Mesenchymal stem cell (in vitro differentiated cells and primary cell): ENCODE data around the gene ANKRD40CL. TPM values are rescaled to one million over a fixed set of nuclear protein-coding genes. Genes with fewer than 3 reads are reported as not detected.

ENCODE experiments used
- DNase-seq: peaks from one replicate; pipeline ENCODE4 v3.0.0-alpha.2; 2013
- H2AFZ ChIP-seq: one replicate; pipeline ENCODE4 v1.6.1; 2013; ENCODE audit warnings: low read depth, mild to moderate bottlenecking, control low read depth, inconsistent platforms, low read length, moderate library complexity
- H2AK5ac ChIP-seq: 2 replicates; pipeline ENCODE4 v1.6.1; 2013; ENCODE audit warnings: low read length, moderate library complexity, mild to moderate bottlenecking, inconsistent platforms; ENCODE audit not compliant: severe bottlenecking
- H2BK120ac ChIP-seq: one replicate; pipeline ENCODE4 v1.6.1; 2013; ENCODE audit warnings: low read depth, mild to moderate bottlenecking, inconsistent platforms, low read length, moderate library complexity
- H2BK12ac ChIP-seq, 2 experiments: one replicate each; pipeline ENCODE4 v1.6.1; 2013; ENCODE audit warnings: inconsistent platforms in 2 of 2, low read length in 2 of 2, mild to moderate bottlenecking in 2 of 2, moderate library complexity in 2 of 2, control low read depth in 1 of 2
- H2BK15ac ChIP-seq: one replicate; pipeline ENCODE4 v1.6.1; 2013; ENCODE audit warnings: mild to moderate bottlenecking, low read depth, inconsistent platforms; ENCODE audit not compliant: poor library complexity, severe bottlenecking
- H2BK5ac ChIP-seq: 2 replicates; pipeline ENCODE4 v1.6.1; 2013; ENCODE audit warnings: low read depth, mild to moderate bottlenecking, low read length, control low read depth, inconsistent platforms; ENCODE audit not compliant: poor library complexity, severe bottlenecking
- H3K14ac ChIP-seq, 2 experiments: one replicate each; pipeline ENCODE4 v1.6.1; 2013; ENCODE audit warnings: inconsistent platforms in 2 of 2, low read length in 2 of 2, control low read depth in 1 of 2, mild to moderate bottlenecking in 1 of 2, moderate library complexity in 1 of 2
- H3K18ac ChIP-seq, 2 experiments: one replicate each; pipeline ENCODE4 v1.6.1; 2013; ENCODE audit warnings: inconsistent platforms in 2 of 2, low read length in 2 of 2, control low read depth in 1 of 2, low read depth in 1 of 2, mild to moderate bottlenecking in 1 of 2
- H3K23ac ChIP-seq, 2 experiments: one replicate each; pipeline ENCODE4 v1.6.1; 2013; ENCODE audit warnings: inconsistent platforms in 2 of 2, low read length in 2 of 2, mild to moderate bottlenecking in 2 of 2, moderate library complexity in 2 of 2, control low read depth in 1 of 2
- H3K27ac ChIP-seq: 2 replicates; pipeline ENCODE4 v1.5.1; 2013; ENCODE audit warnings: mild to moderate bottlenecking, moderate library complexity, low read length, control low read depth, inconsistent platforms; ENCODE audit not compliant: poor library complexity, severe bottlenecking
- H3K27me3 ChIP-seq, 2 experiments: 2 replicates each; pipeline versions ENCODE4 v1.6.1 to v1.7.0; 2013; ENCODE audit warnings: low read length in 2 of 2, mild to moderate bottlenecking in 2 of 2, moderate library complexity in 2 of 2, control low read depth in 1 of 2, inconsistent platforms in 1 of 2; ENCODE audit not compliant: control insufficient read depth in 1 of 2, insufficient read depth in 1 of 2
- H3K36me3 ChIP-seq, 2 experiments: 2 replicates each; pipeline versions ENCODE4 v1.6.1 to v1.7.0; 2013; ENCODE audit warnings: low read length in 2 of 2, control low read depth in 1 of 2, inconsistent platforms in 1 of 2, low read depth in 1 of 2, mild to moderate bottlenecking in 1 of 2; ENCODE audit not compliant: insufficient read depth in 2 of 2, control insufficient read depth in 1 of 2
- H3K4ac ChIP-seq, 2 experiments: one replicate each; pipeline ENCODE4 v1.6.1; 2013; ENCODE audit warnings: inconsistent platforms in 2 of 2, low read length in 2 of 2, mild to moderate bottlenecking in 2 of 2, moderate library complexity in 2 of 2, control low read depth in 1 of 2, low read depth in 1 of 2
- H3K4me1 ChIP-seq: 2 replicates; pipeline ENCODE4 v1.6.1; 2013; ENCODE audit warnings: low read depth, low read length, control low read depth; ENCODE audit not compliant: control insufficient read depth, insufficient read depth
- H3K4me2 ChIP-seq: 2 replicates; pipeline ENCODE4 v1.6.1; 2013; ENCODE audit warnings: low read length, mild to moderate bottlenecking, inconsistent platforms; ENCODE audit not compliant: poor library complexity, severe bottlenecking
- H3K4me3 ChIP-seq, 2 experiments: 2 replicates each; pipeline versions ENCODE4 v1.5.1 to v1.7.0; 2013; ENCODE audit warnings: low read length in 2 of 2, mild to moderate bottlenecking in 2 of 2, control low read depth in 1 of 2, low read depth in 1 of 2; ENCODE audit not compliant: insufficient read depth in 1 of 2
- H3K79me1 ChIP-seq: replicated peaks from 2 replicates; pipeline ENCODE4 v1.6.1; 2013; ENCODE audit warnings: mild to moderate bottlenecking, control low read depth, low read length, inconsistent platforms; ENCODE audit not compliant: poor library complexity, severe bottlenecking
- H3K9ac ChIP-seq: 2 replicates; pipeline ENCODE4 v1.7.0; 2013; ENCODE audit warnings: mild to moderate bottlenecking, low read length, moderate library complexity
- H3K9me3 ChIP-seq: 2 replicates; pipeline ENCODE4 v1.7.0; 2013; ENCODE audit warnings: mild to moderate bottlenecking, low read length; ENCODE audit not compliant: control insufficient read depth
- H4K8ac ChIP-seq: one replicate; pipeline ENCODE4 v1.6.1; 2013; ENCODE audit warnings: inconsistent platforms, mild to moderate bottlenecking, low read length, moderate library complexity
- H4K91ac ChIP-seq: one replicate; pipeline ENCODE4 v1.6.1; 2013; ENCODE audit warnings: mild to moderate bottlenecking, low read length, inconsistent platforms
- WGBS: methylation state at CpG from one replicate; pipeline ENCODE4 v1.1.7; 2013; ENCODE audit warnings: mixed read lengths; 5-methylcytosine and 5-hydroxymethylcytosine counted together
- polyA plus RNA-seq, 2 experiments: library from polyadenylated mRNA; stranded (reverse); fragments of 200-250 nt; gene quantifications; one replicate each; pipeline ENCODE4 v1.2.3, GENCODE V29; 2013

ANKRD40CL gene, protein sequence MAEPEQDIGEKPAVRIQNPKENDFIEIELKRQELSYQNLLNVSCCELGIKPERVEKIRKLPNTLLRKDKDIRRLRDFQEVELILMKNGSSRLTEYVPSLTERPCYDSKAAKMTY
- polyA plus RNA-seq (2013, experiment 1 of 2): not detected
- polyA plus RNA-seq (2013, experiment 2 of 2): not detected

DNA sequence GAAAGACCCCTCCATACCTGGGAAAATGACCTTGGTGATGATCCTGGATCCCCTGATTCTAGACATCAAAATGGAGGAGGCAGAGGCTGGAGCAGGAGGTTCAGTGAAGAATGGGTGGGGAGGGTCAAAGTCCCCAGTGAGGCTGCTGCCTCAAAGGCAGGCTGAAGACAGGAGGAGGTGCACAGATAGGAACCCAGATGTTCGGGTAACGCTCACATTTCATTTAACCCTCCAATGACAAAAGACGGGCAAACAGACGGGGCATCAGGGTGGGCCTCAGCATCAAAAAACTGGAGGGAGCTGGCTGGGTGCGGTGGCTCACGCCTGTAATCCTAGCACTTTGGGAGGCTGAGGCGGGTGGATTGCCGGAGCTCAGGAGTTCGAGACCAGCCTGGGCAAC is at the start of gene ANKRD40CL:
Gene ANKRD40CL (minus strand): TSS at position 73 of the 400 bp plus-strand sequence. CDS start 605 bp downstream, outside the sequence.
- H2AK5ac ChIP-seq: no peak within 1 kb of the TSS
- no peak within 1 kb of the TSS for H4K91ac ChIP-seq
- no peak for DNase-seq
- WGBS: 89% methylated on average over 8 of the region's 9 CpGs
- no peak within 1 kb of the TSS for H3K23ac ChIP-seq
- H3K4me2 ChIP-seq: no peak within 1 kb of the TSS
- H3K14ac ChIP-seq: no peak within 1 kb of the TSS
- H3K27ac ChIP-seq: no peak within 1 kb of the TSS
- no peak within 1 kb of the TSS for H2BK5ac ChIP-seq
- H3K4me3 ChIP-seq: no peak within 1 kb of the TSS
- peaks cover 0 to 3% of the 10 kb centered on the region in 2 experiments for H3K27me3 ChIP-seq
- H3K9me3 ChIP-seq: no peaks in the 10 kb centered on the region
- H2BK120ac ChIP-seq: no peak within 1 kb of the TSS
- H2BK12ac ChIP-seq: no peak within 1 kb of the TSS
- H3K36me3 ChIP-seq: no peaks in the 10 kb centered on the region
- H3K9ac ChIP-seq: no peak within 1 kb of the TSS
- H3K4ac ChIP-seq: no peak within 1 kb of the TSS
- H3K79me1 ChIP-seq: no peaks in the 10 kb centered on the region
- no peak within 1 kb of the TSS for H4K8ac ChIP-seq
- no peak within 1 kb of the TSS for H3K18ac ChIP-seq
- H2AFZ ChIP-seq: no peak within 1 kb of the TSS
- no peaks in the 10 kb centered on the region for H3K4me1 ChIP-seq
- no peak within 1 kb of the TSS for H2BK15ac ChIP-seq

DNA sequence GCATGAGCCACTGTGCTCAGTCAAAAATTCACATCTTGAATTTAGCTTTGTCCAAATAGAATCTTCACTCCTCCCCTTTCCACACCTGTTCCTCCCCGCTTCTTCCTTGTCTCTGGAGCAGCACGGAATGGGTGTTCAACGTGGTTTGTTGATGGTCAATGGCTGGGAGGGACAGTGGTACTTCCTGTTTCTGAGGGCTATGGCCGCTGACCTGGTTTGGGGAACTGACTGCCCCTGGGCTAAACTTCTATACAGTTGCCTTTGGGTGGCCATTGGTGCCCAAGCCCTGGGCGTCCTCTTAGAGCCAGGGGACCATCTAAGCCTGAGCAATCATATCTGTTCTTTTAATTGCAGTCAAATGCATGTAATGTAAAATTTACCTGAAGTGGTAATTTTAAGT is 49.0 kb upstream of the ANKRD40CL start:
- H3K4me2 ChIP-seq: no peak overlapping the region
- H3K23ac ChIP-seq: no peak overlapping the region
- no peak overlapping the region for H3K4ac ChIP-seq
- H2BK120ac ChIP-seq: no peak overlapping the region
- peaks cover 10% of the 10 kb centered on the region for H3K4me1 ChIP-seq
- H3K79me1 ChIP-seq: no peaks in the 10 kb centered on the region
- H4K8ac ChIP-seq: no peak overlapping the region
- no peak for DNase-seq
- H2AK5ac ChIP-seq: no peak overlapping the region
- no peak overlapping the region for H2BK15ac ChIP-seq
- H3K27me3 ChIP-seq: peaks cover 15 to 60% of the 10 kb centered on the region in 2 experiments
- 90% methylated on average over 5 of the region's 5 CpGs for WGBS
- no peaks in the 10 kb centered on the region for H3K36me3 ChIP-seq
- no peak overlapping the region for H3K18ac ChIP-seq
- H3K14ac ChIP-seq: no peak overlapping the region
- H3K27ac ChIP-seq: no peak overlapping the region
- no peak overlapping the region for H3K9ac ChIP-seq
- no peak overlapping the region for H2BK12ac ChIP-seq
- no peaks in the 10 kb centered on the region for H3K9me3 ChIP-seq
- no peak overlapping the region for H2BK5ac ChIP-seq
- H3K4me3 ChIP-seq: no peak overlapping the region
- H4K91ac ChIP-seq: no peak overlapping the region
- no peak overlapping the region for H2AFZ ChIP-seq

DNA sequence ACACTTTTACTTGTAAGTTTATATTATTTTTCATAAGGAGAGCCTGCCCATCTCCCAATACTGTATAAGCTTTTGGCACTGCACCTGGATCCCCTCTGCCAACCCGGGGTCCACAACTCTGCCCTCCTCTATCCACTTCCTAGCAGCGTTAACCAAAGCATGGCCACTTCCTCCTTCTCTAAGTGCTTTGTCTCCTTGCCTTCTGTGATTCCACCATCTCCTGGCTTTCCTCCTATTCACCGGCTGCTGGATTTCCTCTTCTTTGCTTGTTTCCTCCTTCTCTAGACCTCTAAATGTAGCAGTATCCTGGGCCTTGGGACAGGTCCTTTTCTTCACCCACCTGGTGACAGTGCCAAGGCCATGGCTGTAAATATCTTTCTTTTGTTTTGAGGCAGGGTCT is 48.1 kb upstream of the ANKRD40CL start:
- 92% methylated on average over 3 of the region's 3 CpGs for WGBS
- H4K91ac ChIP-seq: no peak overlapping the region

DNA sequence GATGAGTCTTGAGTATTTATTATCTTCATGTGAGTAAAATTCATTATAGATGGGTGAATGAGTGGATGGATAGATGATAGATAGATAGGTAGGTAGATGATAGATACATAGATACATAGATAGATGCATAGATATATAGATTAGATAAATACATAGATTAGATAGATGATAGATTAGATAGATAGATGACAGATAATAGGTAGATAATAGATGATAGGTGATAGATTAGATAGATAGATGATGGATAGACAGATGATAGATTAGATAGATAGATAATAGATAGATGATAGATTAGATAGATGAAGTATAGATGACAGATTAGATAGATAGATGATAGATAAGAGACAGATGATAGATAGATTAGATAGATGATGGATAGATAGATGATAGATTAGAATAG is 46.3 kb upstream of the ANKRD40CL start:
- Histone ChIP-seq H2BK120ac (no peak overlapping the region), H3K79me1 (no peaks in the 10 kb centered on the region), H3K9ac (no peak overlapping the region), H3K23ac (no peak overlapping the region), H2BK12ac (no peak overlapping the region), H3K14ac (no peak overlapping the region), H3K27ac (no peak overlapping the region), H3K4me2 (no peak overlapping the region), H3K27me3 (peaks cover 19 to 61% of the 10 kb centered on the region in 2 experiments), H3K36me3 (no peaks in the 10 kb centered on the region), H3K4me3 (no peak overlapping the region), H3K18ac (no peak overlapping the region), H3K9me3 (no peaks in the 10 kb centered on the region), H2BK15ac (no peak overlapping the region), H2AK5ac (no peak overlapping the region), H4K8ac (no peak overlapping the region), H4K91ac (no peak overlapping the region), H2BK5ac (peak overlapping the region; percentile 49), H3K4me1 (peaks cover 10% of the 10 kb centered on the region), H2AFZ (no peak overlapping the region), H3K4ac (no peak overlapping the region)
- no peak for DNase-seq

More for the DNA sequence above, 48.1 kb upstream of the ANKRD40CL start:
- no peaks in the 10 kb centered on the region for H3K79me1 ChIP-seq
- DNase-seq: no peak
- H3K4me2 ChIP-seq: no peak overlapping the region
- no peak overlapping the region for H3K9ac ChIP-seq
- peaks cover 22 to 64% of the 10 kb centered on the region in 2 experiments for H3K27me3 ChIP-seq
- no peak overlapping the region for H4K8ac ChIP-seq
- H2BK12ac ChIP-seq: no peak overlapping the region
- H2BK5ac ChIP-seq: no peak overlapping the region
- no peaks in the 10 kb centered on the region for H3K9me3 ChIP-seq
- no peak overlapping the region for H3K14ac ChIP-seq
- no peak overlapping the region for H2BK120ac ChIP-seq
- H3K4ac ChIP-seq: no peak overlapping the region
- H3K23ac ChIP-seq: no peak overlapping the region
- H2AFZ ChIP-seq: no peak overlapping the region
- H3K4me3 ChIP-seq: no peak overlapping the region
- no peak overlapping the region for H2AK5ac ChIP-seq
- peaks cover 10% of the 10 kb centered on the region for H3K4me1 ChIP-seq
- no peak overlapping the region for H3K27ac ChIP-seq
- H3K18ac ChIP-seq: no peak overlapping the region
- no peak overlapping the region for H2BK15ac ChIP-seq
- no peaks in the 10 kb centered on the region for H3K36me3 ChIP-seq
